ENCODE results near the gene CFAP299.
"Not testable (repeated sequence)": the region's sequence is repeated elsewhere in the genome, so short reads cannot be mapped to it uniquely, and the experiment has no call there.

DNA sequence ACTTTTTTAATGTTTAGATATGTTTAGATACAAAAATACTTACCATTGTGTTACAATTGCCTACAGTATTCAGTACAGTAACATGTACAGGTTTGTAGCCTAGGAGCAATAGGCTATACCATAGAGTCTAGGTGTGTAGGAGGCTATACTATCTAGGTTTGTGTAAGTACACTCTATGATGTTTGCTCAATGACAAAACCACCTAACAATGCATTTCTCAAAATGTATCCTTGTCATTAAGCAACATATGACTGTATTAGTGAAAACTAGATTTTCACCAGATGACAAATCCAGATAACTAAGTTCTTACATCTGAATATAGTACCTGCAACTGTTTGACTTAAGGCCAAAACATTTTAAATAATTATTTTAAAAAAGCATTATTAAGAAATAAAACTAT, 19.7 kb upstream of the CFAP299 start:
- TF ChIP-seq, protein P1, sequence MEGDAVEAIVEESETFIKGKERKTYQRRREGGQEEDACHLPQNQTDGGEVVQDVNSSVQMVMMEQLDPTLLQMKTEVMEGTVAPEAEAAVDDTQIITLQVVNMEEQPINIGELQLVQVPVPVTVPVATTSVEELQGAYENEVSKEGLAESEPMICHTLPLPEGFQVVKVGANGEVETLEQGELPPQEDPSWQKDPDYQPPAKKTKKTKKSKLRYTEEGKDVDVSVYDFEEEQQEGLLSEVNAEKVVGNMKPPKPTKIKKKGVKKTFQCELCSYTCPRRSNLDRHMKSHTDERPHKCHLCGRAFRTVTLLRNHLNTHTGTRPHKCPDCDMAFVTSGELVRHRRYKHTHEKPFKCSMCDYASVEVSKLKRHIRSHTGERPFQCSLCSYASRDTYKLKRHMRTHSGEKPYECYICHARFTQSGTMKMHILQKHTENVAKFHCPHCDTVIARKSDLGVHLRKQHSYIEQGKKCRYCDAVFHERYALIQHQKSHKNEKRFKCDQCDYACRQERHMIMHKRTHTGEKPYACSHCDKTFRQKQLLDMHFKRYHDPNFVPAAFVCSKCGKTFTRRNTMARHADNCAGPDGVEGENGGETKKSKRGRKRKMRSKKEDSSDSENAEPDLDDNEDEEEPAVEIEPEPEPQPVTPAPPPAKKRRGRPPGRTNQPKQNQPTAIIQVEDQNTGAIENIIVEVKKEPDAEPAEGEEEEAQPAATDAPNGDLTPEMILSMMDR (IDR thresholded peaks at IDR 0.05; ENCODE audit: poor library complexity), result not testable (repeated sequence)
- not testable (repeated sequence) for TF ChIP-seq EZH2 (IDR thresholded peaks at IDR 0.05; ENCODE audit: borderline replicate concordance); EZH2phosphoT487 (IDR thresholded peaks at IDR 0.05; ENCODE audit: low read depth, severe bottlenecking, unreplicated experiment)
